Esophagus muscularis mucosa (tissue), 3 donors: ENCODE measurements around the gene RPAIN.

Experiments
- POLR2A ChIP-seq: fragments of 450-650 bp; IDR thresholded peaks from one replicate; pipeline ENCODE4 v1.6.1; 2017; ENCODE audit warnings: antibody characterized with exemption, moderate library complexity, mild to moderate bottlenecking, low read depth
- TF ChIP-seq, protein P1 (sequence below), 3 experiments: fragments of 200-600 bp in 2 of 3; fragments of 450-650 bp in 1 of 3; sonication (generic) in 2 of 3; IDR thresholded peaks; one replicate each; pipeline ENCODE4 v1.5.1; 2017 to 2019; ENCODE audit warnings: antibody characterized with exemption in 3 of 3, mild to moderate bottlenecking in 2 of 3, moderate library complexity in 1 of 3

GRCh38 chr17:5437721-5438317 is 17.8 kb downstream of the RPAIN start:
- TF ChIP-seq, protein P1, sequence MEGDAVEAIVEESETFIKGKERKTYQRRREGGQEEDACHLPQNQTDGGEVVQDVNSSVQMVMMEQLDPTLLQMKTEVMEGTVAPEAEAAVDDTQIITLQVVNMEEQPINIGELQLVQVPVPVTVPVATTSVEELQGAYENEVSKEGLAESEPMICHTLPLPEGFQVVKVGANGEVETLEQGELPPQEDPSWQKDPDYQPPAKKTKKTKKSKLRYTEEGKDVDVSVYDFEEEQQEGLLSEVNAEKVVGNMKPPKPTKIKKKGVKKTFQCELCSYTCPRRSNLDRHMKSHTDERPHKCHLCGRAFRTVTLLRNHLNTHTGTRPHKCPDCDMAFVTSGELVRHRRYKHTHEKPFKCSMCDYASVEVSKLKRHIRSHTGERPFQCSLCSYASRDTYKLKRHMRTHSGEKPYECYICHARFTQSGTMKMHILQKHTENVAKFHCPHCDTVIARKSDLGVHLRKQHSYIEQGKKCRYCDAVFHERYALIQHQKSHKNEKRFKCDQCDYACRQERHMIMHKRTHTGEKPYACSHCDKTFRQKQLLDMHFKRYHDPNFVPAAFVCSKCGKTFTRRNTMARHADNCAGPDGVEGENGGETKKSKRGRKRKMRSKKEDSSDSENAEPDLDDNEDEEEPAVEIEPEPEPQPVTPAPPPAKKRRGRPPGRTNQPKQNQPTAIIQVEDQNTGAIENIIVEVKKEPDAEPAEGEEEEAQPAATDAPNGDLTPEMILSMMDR (IDR thresholded peaks at IDR 0.05) = no peak
- no peak for TF ChIP-seq POLR2A
